HG03460 (cell line): ENCODE data around the gene STK33.

Experiments used
- ATAC-seq: cut with Tn5 transposase; IDR thresholded peaks from one replicate; pipeline ENCODE4 v1.9.1; 2021; ENCODE audit not compliant: unreplicated experiment

STK33 gene

GRCh38 chr11:8442301-8442700 lies 151.7 kb downstream of the STK33 start:
- ATAC-seq, result no peak

GRCh38 chr11:8440649-8441048 lies 153.4 kb downstream of the STK33 start:
- ATAC-seq, result no peak

- ATAC-seq, result no peak
Observed at GRCh38 chr11:8429483-8429882, 164.5 kb downstream of the STK33 start.

GRCh38 chr11:8426076-8426475 lies 168.0 kb downstream of the STK33 start:
- no peak for ATAC-seq

GRCh38 chr11:8415195-8415594 lies 178.8 kb downstream of the STK33 start:
- ATAC-seq, result no peak

- no peak for ATAC-seq
Observed at GRCh38 chr11:8408151-8408941, 185.7 kb downstream of the STK33 start.

- ATAC-seq, result no peak
Observed at GRCh38 chr11:8403310-8403709, 190.7 kb downstream of the STK33 start.

GRCh38 chr11:8392886-8393285 lies 201.1 kb downstream of the STK33 start:
- ATAC-seq, result no peak

GRCh38 chr11:8392166-8392565 lies 201.9 kb downstream of the STK33 start:
- no peak for ATAC-seq

GRCh38 chr11:8390851-8391612 lies 203.0 kb downstream of the STK33 start:
- ATAC-seq, result no peak

- ATAC-seq, result no peak
Observed at GRCh38 chr11:8389029-8389996, 204.7 kb downstream of the STK33 start.

GRCh38 chr11:8387693-8388092 lies 206.3 kb downstream of the STK33 start:
- no peak for ATAC-seq

GRCh38 chr11:8387141-8387540 lies 206.9 kb downstream of the STK33 start:
- ATAC-seq, result no peak

- peak; percentile 47 for ATAC-seq
Observed at GRCh38 chr11:8386134-8386864, 207.7 kb downstream of the STK33 start.

- no peak for ATAC-seq
Observed at GRCh38 chr11:8384199-8384821, 209.7 kb downstream of the STK33 start.

GRCh38 chr11:8383627-8384026 lies 210.4 kb downstream of the STK33 start:
- ATAC-seq, result no peak

- no peak for ATAC-seq
Observed at GRCh38 chr11:8383227-8383626, 210.8 kb downstream of the STK33 start.

GRCh38 chr11:8382436-8383053 lies 211.5 kb downstream of the STK33 start:
- no peak for ATAC-seq

GRCh38 chr11:8381871-8382396 lies 212.1 kb downstream of the STK33 start:
- no peak for ATAC-seq
